SK-N-SH (cell line): Measurements from ENCODE around the gene HESX1.

ENCODE experiments used
- CTCF ChIP-seq: fragments of 200-600 bp; sonication (generic); IDR thresholded peaks from 2 replicates; pipeline ENCODE4 v1.6.1; 2017; ENCODE audit warnings: antibody characterized with exemption, mild to moderate bottlenecking, moderate library complexity
- EP300 ChIP-seq, 2 experiments: IDR thresholded peaks; 2 replicates each; pipeline versions ENCODE4 v1.4.0 to v1.6.1; 2012; ENCODE audit warnings: borderline replicate concordance in 1 of 2, low read depth in 1 of 2, low read length in 1 of 2
- EZH2phosphoT487 ChIP-seq: fragments of 200-600 bp; sonication (generic); IDR thresholded peaks from 2 replicates; pipeline ENCODE4 v1.6.1; 2017; ENCODE audit warnings: low read depth, mixed run types, mild to moderate bottlenecking, antibody characterized with exemption, moderate library complexity, borderline replicate concordance
- MXI1 ChIP-seq: IDR thresholded peaks from 2 replicates; pipeline ENCODE4 v1.6.1; 2012; ENCODE audit warnings: mild to moderate bottlenecking, low read depth, low read length, improper control_type of control experiment
- NFIC ChIP-seq: IDR thresholded peaks from 2 replicates; pipeline ENCODE4 v1.4.0; 2012; ENCODE audit warnings: borderline replicate concordance
- RAD21 ChIP-seq: IDR thresholded peaks from 2 replicates; pipeline ENCODE4 v1.6.1; 2012; ENCODE audit warnings: mild to moderate bottlenecking, low read length
- TAF1 ChIP-seq: IDR thresholded peaks from 2 replicates; pipeline ENCODE4 v1.6.1; 2012; ENCODE audit warnings: low read depth, mild to moderate bottlenecking, low read length, moderate library complexity, borderline replicate concordance
- USF1 ChIP-seq: IDR thresholded peaks from 2 replicates; pipeline ENCODE4 v1.4.0; 2012; ENCODE audit warnings: low read depth, borderline replicate concordance
- USF2 ChIP-seq: fragments of 150-350 bp; IDR thresholded peaks from 2 replicates; pipeline ENCODE4 v1.6.1; 2017; ENCODE audit warnings: antibody characterized with exemption, low read length, low read depth, borderline replicate concordance

GRCh38 chr3:57192028-57192427 is 7.8 kb downstream of the HESX1 start:
- TF ChIP-seq USF1 (no peak), EP300 (IDR thresholded peaks at IDR 0.05; ENCODE audit: borderline replicate concordance in 1 of 2, low read depth in 1 of 2, low read length in 1 of 2) (no peak), MXI1 (no peak), USF2 (no peak), EZH2phosphoT487 (no peak), NFIC (no peak), TAF1 (no peak), CTCF (no peak), RAD21 (no peak)
